ENCODE results near the gene AGAP3.

Gene AGAP3

DNA sequence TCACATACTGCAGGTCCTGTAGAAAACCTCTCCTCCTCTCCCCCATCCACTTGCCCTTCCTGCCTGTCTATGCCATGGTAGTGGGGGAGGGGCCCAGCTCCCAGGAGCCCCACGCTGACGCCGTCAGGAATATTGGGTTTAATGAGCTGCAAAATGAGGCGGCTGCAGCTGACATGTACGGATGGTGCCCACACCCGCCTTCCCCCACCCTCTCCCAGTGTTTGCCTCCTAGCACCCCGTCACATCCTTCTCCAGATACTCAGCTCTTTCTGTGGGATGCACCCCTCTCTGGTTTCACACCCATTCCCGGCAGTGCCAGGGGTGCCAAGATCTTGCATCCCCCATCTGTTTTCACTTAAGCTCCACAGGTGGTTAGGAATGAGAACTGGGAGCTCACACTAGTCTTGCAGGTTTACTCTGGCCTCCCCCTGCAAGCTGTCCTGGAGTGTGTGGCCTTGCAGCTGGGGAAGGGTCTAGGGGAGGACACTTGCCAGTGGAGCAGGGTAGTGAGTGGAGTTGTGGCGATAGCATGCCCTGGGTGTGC, 55.1 kb downstream of the AGAP3 start:
- in situ Hi-C loops (cut with HindIII; ENCODE audit: low sequenced_read_pairs): no loop called here
- DNase-seq (ENCODE audit: low read depth): no peak
- no peak overlapping the region for H3K4me3 ChIP-seq (ENCODE audit: low read depth, low read length)
- TF ChIP-seq, protein P1, sequence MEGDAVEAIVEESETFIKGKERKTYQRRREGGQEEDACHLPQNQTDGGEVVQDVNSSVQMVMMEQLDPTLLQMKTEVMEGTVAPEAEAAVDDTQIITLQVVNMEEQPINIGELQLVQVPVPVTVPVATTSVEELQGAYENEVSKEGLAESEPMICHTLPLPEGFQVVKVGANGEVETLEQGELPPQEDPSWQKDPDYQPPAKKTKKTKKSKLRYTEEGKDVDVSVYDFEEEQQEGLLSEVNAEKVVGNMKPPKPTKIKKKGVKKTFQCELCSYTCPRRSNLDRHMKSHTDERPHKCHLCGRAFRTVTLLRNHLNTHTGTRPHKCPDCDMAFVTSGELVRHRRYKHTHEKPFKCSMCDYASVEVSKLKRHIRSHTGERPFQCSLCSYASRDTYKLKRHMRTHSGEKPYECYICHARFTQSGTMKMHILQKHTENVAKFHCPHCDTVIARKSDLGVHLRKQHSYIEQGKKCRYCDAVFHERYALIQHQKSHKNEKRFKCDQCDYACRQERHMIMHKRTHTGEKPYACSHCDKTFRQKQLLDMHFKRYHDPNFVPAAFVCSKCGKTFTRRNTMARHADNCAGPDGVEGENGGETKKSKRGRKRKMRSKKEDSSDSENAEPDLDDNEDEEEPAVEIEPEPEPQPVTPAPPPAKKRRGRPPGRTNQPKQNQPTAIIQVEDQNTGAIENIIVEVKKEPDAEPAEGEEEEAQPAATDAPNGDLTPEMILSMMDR (IDR thresholded peaks at IDR 0.05; ENCODE audit: low read depth, low read length, missing control alignments): no peak

DNA sequence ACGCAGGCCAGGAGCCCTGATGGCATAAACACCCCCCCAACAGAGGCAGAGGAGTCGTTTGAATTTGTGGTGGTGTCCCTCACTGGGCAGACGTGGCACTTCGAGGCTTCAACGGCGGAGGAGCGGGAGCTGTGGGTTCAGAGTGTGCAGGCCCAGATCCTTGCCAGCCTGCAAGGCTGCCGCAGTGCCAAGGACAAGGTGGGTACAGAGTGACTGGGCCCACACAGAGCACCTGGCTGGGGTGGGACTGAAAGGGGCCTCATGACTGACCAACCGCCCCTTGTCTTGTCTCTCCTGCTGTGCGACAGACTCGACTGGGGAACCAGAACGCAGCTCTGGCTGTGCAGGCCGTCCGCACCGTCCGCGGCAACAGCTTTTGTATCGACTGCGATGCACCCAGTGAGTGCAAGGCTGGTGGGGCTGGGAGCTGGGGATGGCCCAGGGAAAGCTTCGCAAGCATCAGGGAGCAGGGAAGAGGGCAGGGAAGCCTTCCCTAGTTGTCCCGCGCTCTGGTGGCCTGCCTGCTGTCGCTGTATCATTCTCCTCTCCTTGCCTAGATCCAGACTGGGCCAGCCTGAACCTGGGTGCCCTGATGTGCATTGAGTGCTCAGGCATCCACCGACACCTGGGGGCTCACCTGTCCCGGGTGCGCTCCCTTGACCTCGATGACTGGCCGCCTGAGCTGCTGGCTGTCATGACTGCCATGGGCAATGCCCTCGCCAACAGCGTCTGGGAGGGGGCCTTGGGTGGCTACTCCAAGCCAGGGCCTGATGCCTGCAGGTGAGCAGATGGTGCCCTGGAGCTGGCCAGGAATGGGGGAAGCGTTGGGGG, 55.8 kb downstream of the AGAP3 start:
- TF ChIP-seq, protein P1 (IDR thresholded peaks at IDR 0.05; ENCODE audit: low read depth, low read length, missing control alignments): no peak
- in situ Hi-C loops (cut with HindIII; ENCODE audit: low sequenced_read_pairs): no loop called here
- H3K4me3 ChIP-seq (ENCODE audit: low read depth, low read length): no peak overlapping the region
- DNase-seq (ENCODE audit: low read depth): no peak

DNA sequence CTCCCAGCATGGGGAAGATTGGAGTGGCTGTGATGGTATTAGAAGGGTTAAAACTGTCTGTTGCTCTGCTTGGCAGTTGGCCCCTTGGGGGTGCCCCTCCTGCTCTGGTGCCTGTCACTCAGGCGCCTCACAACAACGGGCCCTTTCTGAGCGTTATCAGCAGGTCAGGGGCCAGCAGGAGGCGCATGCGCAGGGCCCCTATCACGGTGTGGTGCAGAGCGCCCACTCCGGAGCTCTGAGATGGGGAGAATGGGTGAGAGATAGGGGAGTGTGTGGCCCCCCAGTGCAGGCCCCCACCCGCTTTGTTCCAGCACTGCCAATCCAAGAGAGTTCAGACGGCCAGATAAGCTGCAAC, 56.4 kb downstream of the AGAP3 start:
- in situ Hi-C loops (cut with HindIII; ENCODE audit: low sequenced_read_pairs): no loop called here
- DNase-seq (ENCODE audit: low read depth): no peak
- no peak overlapping the region for H3K4me3 ChIP-seq (ENCODE audit: low read depth, low read length)
- TF ChIP-seq, protein P1 (IDR thresholded peaks at IDR 0.05; ENCODE audit: low read depth, low read length, missing control alignments): no peak

DNA sequence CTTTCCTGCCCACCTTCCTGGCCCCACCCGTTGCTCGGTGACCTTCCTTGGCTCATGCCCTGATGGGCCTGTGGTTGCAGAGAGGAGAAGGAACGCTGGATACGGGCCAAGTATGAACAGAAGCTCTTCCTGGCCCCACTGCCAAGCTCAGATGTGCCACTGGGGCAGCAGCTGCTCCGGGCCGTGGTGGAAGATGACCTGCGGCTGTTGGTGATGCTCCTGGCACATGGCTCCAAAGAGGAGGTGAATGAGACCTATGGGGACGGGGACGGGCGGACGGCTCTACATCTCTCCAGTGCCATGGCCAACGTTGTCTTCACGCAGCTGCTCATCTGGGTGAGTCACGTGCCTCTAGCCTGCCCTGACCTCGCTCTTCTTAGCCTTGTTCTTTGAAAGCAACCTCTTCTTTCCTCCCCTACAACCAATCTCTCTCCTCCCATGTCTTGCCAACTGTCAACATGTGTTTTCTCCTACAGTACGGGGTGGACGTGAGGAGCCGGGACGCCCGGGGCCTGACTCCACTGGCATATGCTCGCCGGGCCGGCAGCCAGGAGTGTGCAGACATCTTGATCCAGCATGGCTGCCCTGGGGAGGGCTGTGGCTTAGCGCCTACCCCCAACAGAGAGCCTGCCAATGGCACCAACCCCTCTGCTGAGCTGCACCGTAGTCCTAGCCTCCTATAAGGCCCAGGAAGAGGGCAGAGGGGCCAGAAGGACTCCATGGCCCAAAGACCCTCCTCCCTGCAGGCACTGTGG, 57.2 kb downstream of the AGAP3 start:
- TF ChIP-seq, protein P1 (IDR thresholded peaks at IDR 0.05; ENCODE audit: low read depth, low read length, missing control alignments): no peak
- H3K4me3 ChIP-seq (ENCODE audit: low read depth, low read length): no peak overlapping the region
- DNase-seq (ENCODE audit: low read depth): no peak
- in situ Hi-C loops (cut with HindIII; ENCODE audit: low sequenced_read_pairs): no loop called here

DNA sequence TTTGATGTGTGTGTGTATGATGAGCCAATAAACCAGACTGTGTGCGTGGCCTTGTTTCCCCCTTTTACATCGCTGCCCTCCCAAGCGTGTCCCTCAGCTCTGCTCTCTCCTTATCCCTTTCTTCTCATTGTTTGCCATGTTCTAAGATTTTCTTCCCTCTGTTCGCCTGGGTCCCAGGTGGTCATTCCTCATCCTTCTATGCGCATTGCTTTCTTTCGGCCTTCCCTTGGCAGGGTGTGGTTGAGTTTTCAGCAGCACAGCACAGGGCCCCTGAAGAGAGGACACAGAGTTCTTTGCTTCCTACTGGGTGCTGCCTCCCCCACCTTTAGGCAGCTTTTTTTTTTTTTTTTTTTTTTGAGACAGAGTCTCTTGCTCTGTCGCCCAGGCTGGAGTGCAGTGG, 58.1 kb downstream of the AGAP3 start:
- no peak for DNase-seq (ENCODE audit: low read depth)
- TF ChIP-seq, protein P1 (IDR thresholded peaks at IDR 0.05; ENCODE audit: low read depth, low read length, missing control alignments): no peak
- H3K4me3 ChIP-seq (ENCODE audit: low read depth, low read length): no peak overlapping the region
- in situ Hi-C loops (cut with HindIII; ENCODE audit: low sequenced_read_pairs): no loop called here

DNA sequence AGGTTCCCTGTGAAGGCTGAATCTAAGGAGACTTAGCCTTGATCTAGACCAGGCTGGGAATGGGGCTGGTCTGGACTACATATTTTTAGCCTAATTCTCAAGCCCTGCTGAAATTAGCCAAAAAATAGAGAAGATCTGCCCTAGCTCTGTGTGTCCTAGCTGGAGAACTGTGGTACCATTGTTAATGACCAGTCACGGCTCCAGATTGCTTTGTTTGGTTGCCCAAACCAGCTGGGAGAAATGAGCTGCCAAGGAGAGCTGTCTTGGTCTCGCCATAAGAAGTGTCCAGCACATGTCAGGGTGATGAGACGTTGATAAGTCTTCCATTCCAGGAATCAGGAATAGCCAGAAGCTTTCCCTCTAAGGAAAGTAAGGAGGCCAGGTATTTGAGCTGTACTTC, 60.5 kb downstream of the AGAP3 start:
- no peak overlapping the region for H3K4me3 ChIP-seq (ENCODE audit: low read depth, low read length)
- TF ChIP-seq, protein P1 (IDR thresholded peaks at IDR 0.05; ENCODE audit: low read depth, low read length, missing control alignments): no peak
- no peak for DNase-seq (ENCODE audit: low read depth)
- in situ Hi-C loops (cut with HindIII; ENCODE audit: low sequenced_read_pairs): no loop called here
